Femur (tissue), 1 donor: ENCODE results near the gene MUSTN1.

Experiments
- DNase-seq: peaks from one replicate; pipeline ENCODE4 v3.0.0-alpha.2; 2017

MUSTN1 gene

DNA sequence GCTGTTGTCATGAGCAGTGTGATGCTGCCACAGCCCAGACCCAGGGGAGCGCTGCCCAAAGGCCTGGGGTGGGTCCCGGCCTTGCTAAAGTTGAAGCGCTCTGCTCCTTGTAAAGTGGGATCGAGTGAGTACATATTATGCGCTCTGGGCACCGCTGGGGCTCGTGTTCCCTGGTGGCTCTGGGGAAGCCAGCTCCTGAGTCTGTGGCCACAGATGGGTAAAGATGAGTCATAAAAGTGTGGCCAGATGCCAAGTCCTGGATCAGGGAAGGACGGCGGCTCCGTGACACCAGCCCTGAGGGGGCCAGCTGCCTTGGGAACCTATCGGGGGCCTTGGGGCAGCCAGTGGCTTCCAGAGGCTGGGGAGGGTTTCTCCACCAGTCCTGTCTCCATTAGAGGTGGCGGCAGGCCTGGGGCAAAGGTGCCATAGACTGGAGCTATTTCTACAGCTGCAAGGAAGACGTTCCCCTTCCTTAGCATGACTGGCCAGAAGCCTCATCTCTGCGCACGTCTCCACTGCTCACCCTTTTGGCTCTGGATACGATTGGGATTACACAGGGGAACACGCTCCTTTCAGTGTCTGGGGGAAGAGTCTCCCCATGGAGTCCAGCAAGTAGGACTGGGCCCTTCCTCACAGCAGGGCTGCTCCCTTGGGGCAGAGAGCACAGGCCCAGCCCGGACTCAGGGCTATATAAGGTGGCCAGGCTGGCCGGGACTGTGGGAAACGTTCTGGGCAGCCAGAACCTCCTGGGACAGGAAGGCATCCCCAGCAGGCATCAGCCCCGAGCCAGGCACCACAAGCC lies 3.1 kb downstream of the MUSTN1 start:
- peak; percentile 62 for DNase-seq

DNA sequence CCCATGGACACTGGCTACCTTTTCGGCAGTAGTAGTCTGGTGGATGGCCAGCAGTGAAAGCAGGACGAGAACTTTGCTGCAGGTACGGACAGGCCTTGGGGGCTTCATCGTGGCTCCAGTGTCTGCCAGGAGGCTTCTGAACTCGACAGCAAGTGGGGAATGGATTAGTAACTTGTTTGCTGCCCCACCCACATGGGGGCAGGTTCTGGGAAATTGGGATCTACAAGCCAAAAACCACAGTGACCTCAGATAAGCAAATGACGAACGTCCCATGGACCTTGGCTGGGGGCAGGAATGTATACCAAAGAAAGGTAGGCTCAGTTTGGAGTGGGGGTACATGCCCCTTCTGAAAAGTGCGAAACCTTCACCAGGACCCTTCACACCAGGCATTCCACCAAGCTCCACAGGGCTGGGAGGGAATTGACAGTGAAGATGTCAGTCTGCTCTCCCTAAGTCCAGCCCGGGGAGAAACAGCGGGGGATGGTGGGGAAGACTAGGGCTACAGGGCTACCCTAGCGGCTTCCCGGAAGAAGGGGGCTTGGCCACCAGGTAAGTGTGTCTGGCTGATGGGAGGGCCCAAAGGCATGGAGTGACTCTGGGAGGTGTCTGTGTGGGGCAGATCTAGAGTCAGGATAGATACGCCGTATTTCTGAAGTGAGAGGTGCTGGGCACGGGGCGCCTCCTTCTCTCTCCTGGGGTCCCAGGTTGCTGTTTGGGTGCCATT lies 4.1 kb downstream of the MUSTN1 start, which contains the start of gene ITIH4:
Gene ITIH4, minus strand, starts transcription at position 138 of the 724 bp plus-strand sequence. Its CDS starts 30 bp downstream, at position 108.
- no peak for DNase-seq

DNA sequence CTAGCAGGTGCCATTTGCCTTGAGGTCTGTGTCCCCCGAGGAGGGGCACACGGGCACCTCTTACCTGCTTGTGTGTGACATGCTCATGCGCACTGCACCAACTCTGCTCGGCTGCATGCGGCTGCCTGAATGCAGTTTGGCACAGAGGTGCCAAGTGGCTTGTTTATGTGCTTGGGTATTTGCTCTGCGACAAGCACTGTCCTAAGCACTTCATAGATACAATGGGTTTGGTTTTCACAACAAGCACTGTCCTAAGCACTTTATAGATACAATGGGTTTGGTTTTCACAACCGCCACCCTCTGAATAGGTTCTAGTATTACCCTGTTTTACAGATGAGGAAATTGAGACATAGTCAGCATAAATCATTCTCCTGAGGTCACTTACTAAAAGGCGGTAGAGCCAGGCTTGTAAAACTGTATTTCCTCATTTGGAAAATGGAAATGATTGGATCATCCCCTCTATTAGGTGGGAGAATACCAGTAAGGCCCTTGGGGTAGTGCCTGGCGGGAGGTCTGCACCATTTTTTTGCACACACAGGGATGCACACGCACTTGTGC lies 4.8 kb downstream of the MUSTN1 start:
- DNase-seq: no peak

DNA sequence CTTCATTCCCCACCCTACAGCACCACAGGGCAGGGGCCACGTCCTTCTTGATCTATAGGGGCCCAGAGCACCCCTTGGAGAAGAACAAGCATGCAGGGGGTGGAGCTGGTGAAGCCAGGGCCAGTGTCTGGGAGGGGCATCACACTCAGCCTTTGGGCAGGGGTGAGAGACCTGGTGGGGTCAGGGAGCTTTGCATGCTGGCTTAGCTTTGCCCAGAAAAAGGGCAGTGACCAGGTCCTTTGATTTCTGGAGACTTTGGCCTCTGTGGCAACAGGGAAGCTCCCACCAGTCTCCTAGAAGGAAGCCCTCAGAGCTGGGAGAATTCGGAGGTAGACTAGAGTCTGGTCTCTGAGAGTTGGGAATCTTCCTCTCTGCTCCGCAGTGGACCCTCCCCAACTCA lies 5.3 kb downstream of the MUSTN1 start:
- DNase-seq: no peak

DNA sequence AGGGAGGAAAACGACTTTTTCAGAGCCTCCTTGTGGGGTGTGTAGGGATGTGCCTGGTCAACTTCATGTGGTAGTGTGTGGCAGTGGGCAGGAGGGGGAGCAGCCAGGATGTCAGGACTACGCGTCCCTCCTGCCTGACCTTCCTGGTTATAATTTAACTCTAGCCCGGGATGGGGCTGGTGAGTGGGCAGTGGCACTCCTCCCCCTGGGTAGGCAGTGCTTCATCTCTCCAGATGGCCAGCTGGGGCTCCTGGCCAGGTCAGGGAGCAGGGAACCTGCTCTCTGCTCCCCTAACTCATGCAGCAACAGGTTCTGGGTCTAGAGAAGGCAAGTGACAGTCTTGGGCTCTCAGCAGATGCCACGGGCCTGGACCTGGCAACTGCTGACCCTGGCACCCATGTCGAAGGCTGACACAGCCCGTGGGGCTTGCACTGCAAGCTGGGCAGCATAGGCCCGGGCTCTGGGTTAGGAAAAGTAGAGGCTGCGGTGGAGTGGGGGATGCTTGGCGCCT lies 6.9 kb downstream of the MUSTN1 start:
- DNase-seq: no peak

DNA sequence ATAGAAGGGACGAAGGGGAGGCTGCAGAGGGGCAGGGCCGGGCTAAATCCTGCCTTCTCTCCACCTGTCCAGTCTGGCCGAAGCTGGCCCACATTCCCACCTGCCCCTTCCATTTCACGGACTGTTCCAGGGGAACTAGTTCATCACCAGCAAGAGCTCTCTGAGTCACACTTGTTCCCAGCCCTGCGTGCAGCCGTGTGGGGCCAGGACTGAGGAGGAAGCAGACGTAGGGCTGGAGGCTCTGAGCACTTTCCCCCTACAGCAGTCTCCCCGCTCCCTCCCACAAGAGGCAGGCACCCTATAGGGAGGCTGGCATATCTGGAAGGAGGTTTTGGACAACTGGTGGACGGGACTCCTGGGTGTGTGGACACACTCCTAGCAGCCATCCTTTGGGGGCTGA lies 7.4 kb downstream of the MUSTN1 start:
- DNase-seq: no peak

DNA sequence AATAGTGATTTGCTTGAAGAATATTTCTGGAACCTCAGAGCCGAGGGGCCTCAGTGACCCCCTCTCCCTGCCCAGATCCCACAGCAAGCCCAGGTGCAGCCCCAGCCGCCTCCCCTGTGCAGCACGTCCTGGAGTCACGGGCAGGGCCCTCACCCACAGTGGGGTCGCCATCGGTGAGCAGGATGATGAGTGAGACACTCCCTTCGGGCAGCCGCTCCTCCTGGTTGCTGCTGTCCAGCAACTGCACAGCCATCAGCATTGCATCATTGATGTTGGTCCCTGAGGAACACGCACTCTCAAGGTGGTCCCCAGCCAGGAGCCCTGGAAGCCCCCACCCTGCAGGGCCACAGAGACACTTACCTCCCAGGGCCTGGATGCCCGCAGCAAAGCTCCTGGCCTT lies 10.8 kb downstream of the MUSTN1 start:
- no peak for DNase-seq

DNA sequence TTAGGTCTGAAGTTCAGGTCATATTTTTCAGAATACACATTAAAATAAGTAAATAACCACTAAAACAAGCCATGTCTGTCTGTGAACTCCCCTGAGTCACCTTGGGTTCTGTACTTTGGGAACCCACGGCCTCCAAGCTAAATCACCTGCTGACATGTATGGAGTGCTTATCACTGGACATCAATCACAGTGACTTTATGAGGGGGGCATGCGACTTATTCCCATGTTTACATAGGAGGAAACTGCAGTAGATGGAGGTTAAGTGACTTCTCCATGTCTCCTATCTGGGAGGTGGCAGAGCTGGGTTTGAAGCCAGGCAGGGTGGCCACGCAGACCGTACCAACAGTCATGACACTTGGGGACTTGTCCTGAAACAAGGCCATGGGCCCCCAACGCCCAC lies 12.5 kb downstream of the MUSTN1 start:
- DNase-seq: no peak

DNA sequence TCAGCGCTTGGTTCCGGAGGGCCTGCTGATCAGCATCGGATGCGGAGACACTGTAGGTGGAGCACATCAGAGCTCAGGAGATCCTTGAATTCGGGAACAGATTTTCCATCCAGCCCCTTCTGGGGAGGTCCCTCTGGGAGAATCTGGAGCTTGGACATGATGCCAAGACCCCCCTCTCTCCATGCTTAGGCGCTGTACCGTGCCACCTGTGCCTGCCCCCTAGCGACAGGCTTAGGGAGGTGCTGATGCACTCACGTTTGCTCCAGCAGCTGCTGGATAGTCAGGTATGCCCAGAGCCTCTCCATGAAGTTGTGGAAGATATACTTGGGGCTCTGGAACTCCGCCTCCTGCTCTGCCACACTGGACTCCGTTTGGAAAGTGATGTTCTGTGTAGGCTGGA lies 14.1 kb downstream of the MUSTN1 start:
- DNase-seq: no peak

DNA sequence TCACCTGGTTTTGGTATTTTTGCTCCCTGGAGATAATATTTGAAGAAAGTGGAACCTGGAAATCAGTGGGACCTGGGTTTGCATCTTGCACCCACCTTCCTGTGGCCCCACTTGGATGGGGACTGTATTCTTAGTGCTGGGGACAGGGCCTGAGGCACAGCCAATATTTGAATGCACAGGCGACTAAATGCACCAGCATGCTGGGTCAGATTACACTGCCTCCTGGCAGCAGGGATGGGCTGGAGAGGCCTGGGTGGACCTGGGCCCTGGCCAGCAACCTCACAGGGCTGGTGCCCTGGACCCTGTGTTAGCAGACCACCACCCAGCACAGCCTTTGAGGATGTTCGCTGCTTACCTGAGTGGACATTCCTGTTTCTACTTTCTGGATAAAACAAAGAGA lies 14.9 kb downstream of the MUSTN1 start:
- no peak for DNase-seq

DNA sequence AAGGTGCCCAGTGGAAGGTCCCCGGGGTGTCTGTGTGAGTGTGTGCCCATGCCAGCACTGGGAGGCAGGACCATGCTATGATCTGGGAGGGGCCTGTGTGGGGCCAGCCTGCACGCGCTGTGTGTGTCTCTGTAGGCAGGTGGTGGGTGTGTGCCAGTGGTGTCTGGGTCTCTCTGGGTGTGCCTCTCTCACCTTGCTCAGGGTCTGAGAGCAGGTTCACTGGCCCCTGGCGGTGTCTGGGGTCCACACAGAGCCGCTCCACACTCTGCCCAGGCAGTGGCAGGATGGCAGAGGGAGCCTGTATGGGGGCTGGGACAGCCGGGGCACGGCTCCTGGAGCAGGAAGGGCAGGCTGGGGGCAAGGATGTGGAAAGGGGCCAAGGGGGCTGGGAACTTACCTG lies 17.0 kb downstream of the MUSTN1 start:
- no peak for DNase-seq

DNA sequence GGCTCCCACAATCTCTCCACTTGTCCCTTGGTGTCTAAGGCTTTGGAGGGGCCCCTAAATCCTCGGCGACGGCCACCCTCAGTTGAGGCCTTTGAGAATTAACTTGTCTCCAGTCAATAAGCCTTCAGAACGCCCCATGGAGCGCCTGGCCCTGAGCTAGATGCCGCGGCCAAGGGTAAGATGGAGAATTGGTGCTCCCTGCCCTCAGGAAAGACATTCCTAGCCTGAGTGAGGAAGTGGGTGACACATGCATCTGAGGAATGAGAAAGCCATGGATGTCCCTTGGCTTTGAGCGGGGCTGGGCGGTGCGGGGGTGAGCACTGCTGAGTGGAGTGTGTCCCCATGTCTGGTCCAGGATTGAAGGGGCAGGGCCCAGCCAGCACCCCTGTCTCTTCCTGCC lies 17.6 kb downstream of the MUSTN1 start:
- DNase-seq: no peak

DNA sequence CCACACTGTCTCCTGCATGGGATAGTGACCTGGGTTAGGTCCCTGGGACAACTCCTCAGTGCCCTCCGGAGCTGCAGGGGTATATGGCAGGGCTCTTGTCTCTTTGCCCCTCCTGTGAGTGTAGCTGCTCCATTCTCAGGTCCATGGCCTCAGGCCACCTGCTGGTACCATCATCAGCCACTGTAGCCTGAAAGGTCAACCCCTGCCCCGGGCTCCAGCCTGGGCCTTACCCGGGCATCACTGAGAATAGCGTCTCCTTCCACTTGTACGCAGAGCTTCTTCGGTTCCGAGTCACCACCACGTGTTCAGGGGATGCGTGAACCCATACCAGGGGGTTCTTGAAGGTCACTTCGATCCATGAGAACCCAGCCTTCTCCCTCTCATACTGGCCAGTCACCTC lies 18.2 kb downstream of the MUSTN1 start:
- DNase-seq: no peak

DNA sequence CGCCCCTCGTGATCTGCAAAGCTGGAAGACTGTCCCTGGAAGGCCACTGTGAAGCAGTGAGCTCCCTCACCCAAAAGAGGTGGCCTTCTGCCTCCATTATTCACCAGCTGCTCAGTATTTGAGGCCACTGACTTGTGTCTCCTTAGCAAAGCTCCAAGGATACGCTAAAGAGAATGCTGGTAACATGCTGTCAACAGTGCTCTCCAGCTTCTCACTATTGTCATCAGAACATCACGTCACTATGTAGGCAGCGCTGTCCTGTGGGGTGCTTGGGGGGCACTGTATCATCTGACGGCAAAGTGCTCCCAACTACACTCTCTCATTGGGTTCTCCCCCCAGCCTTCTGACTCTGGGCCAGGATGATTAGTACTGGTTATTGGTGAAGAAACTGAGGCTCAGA lies 18.6 kb downstream of the MUSTN1 start:
- no peak for DNase-seq

DNA sequence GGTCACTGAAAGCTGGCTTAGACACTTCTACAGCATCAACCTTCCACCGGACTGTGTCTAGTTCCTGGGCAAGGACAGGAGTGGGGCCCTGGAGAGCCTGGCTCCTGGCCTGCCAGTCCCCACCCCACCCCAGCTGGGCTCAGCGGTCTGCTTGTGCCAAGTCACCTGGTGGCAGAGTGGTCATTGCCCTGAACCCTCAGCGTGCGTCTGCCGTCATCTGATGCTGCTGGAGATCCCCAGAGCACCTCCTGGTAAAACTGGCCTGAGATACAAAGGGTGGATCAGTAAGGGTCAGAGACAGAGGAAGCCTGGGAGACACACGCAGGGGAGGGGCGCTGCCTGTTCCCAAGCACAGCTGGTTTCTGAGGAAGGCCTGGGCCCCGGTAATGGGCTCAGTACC lies 21.0 kb downstream of the MUSTN1 start:
- DNase-seq: no peak

DNA sequence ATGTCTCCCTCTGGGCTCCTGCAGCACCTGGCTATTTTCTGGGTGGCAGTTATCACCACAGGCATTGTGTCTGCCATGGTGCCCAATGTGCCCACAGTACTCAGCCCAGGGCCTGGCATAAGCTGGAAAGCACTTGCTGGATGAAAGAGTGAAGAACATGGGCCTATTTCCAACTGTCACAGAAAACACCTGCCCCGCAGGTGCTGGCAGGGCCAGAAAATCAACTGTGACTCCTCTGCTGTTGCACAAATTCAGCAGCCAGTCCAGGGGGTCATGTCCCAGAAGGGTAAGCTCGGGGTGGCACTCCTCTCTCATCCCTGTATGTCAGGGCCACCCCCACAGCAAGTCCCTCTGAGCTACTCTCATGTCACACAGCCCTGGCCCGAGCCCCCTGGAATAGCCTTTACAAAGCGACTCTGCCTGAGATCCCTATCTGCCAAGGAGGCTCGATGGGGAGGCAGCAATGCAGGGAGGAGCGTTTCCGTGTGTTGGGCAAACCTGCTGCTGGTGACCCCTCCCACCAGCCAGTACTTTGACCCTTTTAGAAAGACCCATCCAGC lies 23.3 kb downstream of the MUSTN1 start:
- DNase-seq: no peak

DNA sequence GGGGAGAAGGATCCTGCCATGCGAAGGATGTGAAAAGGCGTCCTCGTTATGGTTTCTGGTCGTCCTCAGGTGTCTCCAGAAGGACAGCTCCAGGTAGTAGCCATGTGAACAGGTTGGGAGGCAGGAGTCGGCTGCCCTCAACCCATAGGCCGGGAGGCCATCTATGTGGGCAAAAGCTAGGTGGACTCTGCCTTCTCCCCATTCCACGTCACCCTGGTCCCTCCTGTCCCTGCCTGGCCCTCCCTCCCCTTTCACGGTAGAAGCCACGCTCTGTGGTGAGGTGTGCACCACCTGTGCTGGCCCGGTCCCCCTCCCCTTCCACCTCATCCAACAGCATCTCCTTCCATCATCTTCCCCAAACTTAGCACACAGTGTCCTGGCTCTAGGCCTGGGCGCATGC lies 23.9 kb downstream of the MUSTN1 start:
- DNase-seq: no peak

DNA sequence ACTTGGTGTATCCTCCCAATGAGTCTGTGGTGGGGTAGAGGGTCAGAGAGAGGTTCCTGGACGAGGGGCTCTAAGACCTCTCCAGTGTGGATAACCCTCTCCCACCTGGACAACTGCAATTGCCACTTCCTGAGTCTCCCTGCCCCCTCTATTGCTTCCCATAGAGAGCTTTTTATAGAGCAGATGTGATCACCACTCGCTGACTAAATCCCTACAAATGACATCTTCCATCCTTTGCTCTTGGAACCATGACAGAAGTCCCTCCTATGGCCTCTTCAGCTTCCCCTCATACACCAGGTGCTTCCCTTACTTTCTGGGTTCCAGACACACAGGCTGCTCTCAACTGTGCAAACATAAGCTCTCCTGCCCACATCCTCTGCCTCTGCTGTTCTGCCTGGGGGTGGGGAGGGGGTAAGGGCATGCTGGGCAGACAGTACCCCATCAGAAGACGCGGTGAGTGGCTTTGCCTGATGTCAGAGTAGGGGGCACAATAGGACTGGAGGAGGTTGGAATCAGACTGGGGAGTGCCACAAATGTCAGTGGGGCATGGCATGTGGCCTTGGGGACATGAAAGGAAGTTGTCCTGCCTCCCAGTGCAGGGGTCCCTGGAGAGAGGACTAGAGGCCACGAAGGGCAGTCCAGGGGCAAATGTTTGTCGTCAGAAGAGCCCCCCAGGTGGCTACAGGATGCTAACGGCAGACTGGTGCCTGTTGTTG lies 25.0 kb downstream of the MUSTN1 start:
- no peak for DNase-seq

DNA sequence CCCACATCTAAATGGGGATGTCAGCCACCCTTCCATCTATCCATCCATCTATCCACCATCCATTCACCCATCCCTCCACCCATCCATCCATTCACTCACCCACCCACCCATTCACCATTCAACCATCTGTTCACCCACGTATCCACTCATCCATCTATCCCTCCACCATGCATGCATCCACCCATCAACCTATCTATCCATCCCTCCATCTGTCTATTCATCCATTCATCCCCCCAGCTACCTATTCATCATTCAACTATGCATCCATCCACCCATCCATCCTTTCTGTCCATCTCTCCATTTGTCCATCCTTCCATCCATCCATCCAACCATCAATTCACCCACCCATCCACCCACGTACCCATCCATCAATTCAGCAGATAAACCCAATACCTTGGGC lies 25.7 kb downstream of the MUSTN1 start:
- DNase-seq: no peak

DNA sequence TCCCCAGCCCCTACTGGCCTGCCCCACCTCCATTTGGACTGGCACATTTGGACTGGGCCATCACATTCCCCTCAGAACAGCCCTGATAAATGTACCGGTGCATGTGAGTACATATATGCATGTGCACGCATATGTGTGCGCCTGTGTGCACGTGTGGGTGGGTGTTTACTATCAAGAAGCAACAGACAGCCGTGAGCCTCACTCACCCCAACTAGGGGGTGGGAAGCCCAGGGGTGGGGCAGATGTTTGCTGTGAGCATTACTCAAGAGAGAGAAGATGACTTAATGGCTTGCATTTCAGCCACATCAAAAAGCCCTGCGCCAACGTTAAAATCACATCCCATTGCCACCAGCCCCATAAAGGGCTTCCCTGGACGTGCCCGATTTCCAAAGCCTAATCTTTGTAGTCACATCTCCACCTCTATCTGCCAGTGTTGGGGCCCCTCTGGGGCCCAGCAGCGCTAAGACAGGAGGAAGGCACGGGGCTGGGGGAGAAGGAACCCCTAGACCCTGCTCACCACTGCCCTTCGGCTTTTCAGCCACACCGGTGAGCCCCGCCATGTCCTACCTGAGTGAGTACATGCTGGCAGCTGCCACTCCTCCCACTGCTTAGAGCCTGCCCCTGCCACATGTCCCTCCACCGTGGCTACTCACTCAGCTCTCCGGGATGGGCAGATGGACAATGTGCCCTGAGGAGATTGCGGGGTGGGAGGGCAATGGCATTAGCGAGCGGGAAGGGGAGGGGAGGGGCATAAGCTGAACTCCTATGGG lies 29.4 kb downstream of the MUSTN1 start:
- no peak for DNase-seq

DNA sequence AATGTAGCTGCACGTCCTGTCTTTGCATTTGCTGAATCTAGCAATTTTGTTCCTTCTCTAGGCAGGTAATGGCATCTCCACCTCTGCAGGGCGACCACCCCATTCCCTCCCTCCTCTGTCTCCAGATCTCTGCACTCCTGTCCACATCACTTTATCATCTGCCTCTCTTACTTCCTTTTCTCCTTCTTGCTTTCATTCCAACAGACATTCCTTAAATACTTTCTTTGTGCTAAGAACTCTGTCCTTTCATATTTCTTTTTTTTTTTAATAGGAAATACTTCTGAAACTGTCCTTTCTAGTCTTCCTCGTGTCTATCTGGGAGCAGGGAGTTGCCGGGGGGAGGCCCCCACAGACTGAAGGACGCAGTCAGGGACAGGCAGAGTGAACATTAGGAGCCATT lies 33.0 kb downstream of the MUSTN1 start:
- DNase-seq: no peak

DNA sequence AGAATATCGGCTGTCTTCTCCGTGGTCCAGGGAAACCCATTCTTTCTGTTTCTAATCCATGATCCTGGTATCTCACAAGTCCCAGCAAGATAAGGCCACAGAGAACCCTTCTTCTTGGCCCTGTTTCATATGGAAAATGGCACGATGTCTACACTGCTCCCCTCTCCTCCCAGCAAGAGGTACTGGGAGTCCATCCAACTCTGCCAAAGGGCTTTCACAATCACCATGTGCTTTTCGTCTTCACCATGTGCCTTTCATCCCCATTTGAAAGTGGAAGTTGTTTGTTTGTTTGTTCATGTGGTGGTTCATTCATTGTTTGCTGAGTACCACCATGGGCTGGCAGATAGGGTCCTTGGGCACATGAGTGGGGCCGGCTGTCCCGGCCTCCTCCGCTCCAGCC lies 34.7 kb downstream of the MUSTN1 start:
- DNase-seq: no peak
